Activated CD4-positive, alpha-beta T cell treated with anti-CD3 and anti-CD28 coated beads, Interleukin-2, amount 50 U/mL, for 4 hours (primary cell): ENCODE measurements around the gene P2RX3.

Source experiments
- DNase-seq, 2 experiments: peaks; one replicate each; pipeline ENCODE4 v3.0.0-alpha.2; 2020

Gene P2RX3

GRCh38 chr11:57310091-57310490, 28.1 kb upstream of the P2RX3 start:
- no peak for DNase-seq

GRCh38 chr11:57310630-57311086, 27.5 kb upstream of the P2RX3 start:
- no peak for DNase-seq

GRCh38 chr11:57311109-57311936, 26.8 kb upstream of the P2RX3 start:
- DNase-seq, result peak; percentile 35 to 39

GRCh38 chr11:57312511-57313021, 25.6 kb upstream of the P2RX3 start:
- DNase-seq, result no peak

GRCh38 chr11:57313071-57313787, 24.9 kb upstream of the P2RX3 start:
- DNase-seq, result no peak

- DNase-seq, result no peak
Observed at GRCh38 chr11:57313788-57314135, 24.4 kb upstream of the P2RX3 start.

GRCh38 chr11:57314221-57314973, 23.8 kb upstream of the P2RX3 start:
- DNase-seq, result no peak

GRCh38 chr11:57315491-57315890, 22.7 kb upstream of the P2RX3 start:
- no peak for DNase-seq

- no peak for DNase-seq
Observed at GRCh38 chr11:57316017-57316416, 22.1 kb upstream of the P2RX3 start.

GRCh38 chr11:57318178-57318577, 20.0 kb upstream of the P2RX3 start:
- no peak for DNase-seq

GRCh38 chr11:57320067-57320718, 18.0 kb upstream of the P2RX3 start:
- no peak for DNase-seq

GRCh38 chr11:57320719-57321387, 17.3 kb upstream of the P2RX3 start:
- DNase-seq, result no peak

- no peak for DNase-seq
Observed at GRCh38 chr11:57321388-57322255, 16.5 kb upstream of the P2RX3 start.

GRCh38 chr11:57322256-57323166, 15.6 kb upstream of the P2RX3 start:
- DNase-seq, result no peak

- DNase-seq, result no peak
Observed at GRCh38 chr11:57323167-57323854, 14.8 kb upstream of the P2RX3 start.

- no peak for DNase-seq
Observed at GRCh38 chr11:57323855-57324153, 14.3 kb upstream of the P2RX3 start.

- DNase-seq, result peak; percentile 15 to 28
Observed at GRCh38 chr11:57324154-57324885, 13.8 kb upstream of the P2RX3 start.

GRCh38 chr11:57324886-57325734, 13.0 kb upstream of the P2RX3 start, which contains the start of gene TNKS1BP1:
TNKS1BP1 (minus strand) TSS chr11:57324952; CDS start chr11:57321885, 3,067 bp downstream.
- DNase-seq, result peak; percentile 88
